DND-41 (cell line): Measurements from ENCODE around the gene FXYD2.

Experiments used
- CTCF ChIP-seq: IDR thresholded peaks from 2 replicates; pipeline ENCODE4 v1.5.1; 2012; ENCODE audit warnings: borderline replicate concordance, low read length, moderate library complexity, mild to moderate bottlenecking; ENCODE audit not compliant: poor library complexity, severe bottlenecking; ENCODE audit errors: extremely low read depth
- EZH2 ChIP-seq: IDR thresholded peaks from 3 replicates; pipeline ENCODE4 v1.6.1; 2012; ENCODE audit warnings: borderline replicate concordance, low read depth, mild to moderate bottlenecking, moderate library complexity, low read length, inconsistent platforms; ENCODE audit not compliant: severe bottlenecking

- no peak for TF ChIP-seq CTCF
- no peak for TF ChIP-seq EZH2
Measured at GRCh38 chr11:117796872-117797529, 27.5 kb downstream of the FXYD2 start, which contains the start of gene DSCAML1.
